Mesothelial cell of epicardium (in vitro differentiated cells): ENCODE measurements around the gene RYR2. TPM values are rescaled to one million over a fixed set of nuclear protein-coding genes. Genes with fewer than 3 reads are reported as not detected.

ENCODE experiments used
- DNase-seq, 2 experiments: peaks; one replicate each; pipeline ENCODE4 v3.0.0; 2021; ENCODE audit warnings: low spot score in 2 of 2; ENCODE audit not compliant: unreplicated experiment in 2 of 2
- H3K27ac Mint-ChIP-seq: 2 replicates; pipeline ENCODE4 v1.8.0; 2021; ENCODE audit warnings: mixed read lengths
- H3K27me3 Mint-ChIP-seq: 2 replicates; pipeline ENCODE4 v1.8.0; 2021; ENCODE audit warnings: low read depth, mixed read lengths
- H3K36me3 Mint-ChIP-seq: 2 replicates; pipeline ENCODE4 v1.8.0; 2021; ENCODE audit warnings: mixed read lengths
- H3K4me1 Mint-ChIP-seq: 2 replicates; pipeline ENCODE4 v1.8.0; 2021; ENCODE audit warnings: mixed read lengths
- H3K4me3 Mint-ChIP-seq: 2 replicates; pipeline ENCODE4 v1.8.0; 2021; ENCODE audit warnings: mild to moderate bottlenecking, moderate library complexity, mixed read lengths
- H3K9me3 Mint-ChIP-seq: 2 replicates; pipeline ENCODE4 v1.8.0; 2021; ENCODE audit warnings: mixed read lengths
- total RNA-seq: library from RNA; stranded (reverse); gene quantifications from 3 replicates; pipeline ENCODE4 v1.2.1, GENCODE V29; 2021
- TF ChIP-seq, protein P1 (sequence below): fragments of 200-600 bp; sonication (generic); IDR thresholded peaks from one replicate; pipeline ENCODE4 v1.5.0; 2021; ENCODE audit warnings: antibody characterized with exemption; ENCODE audit not compliant: unreplicated experiment

Gene RYR2
- total RNA-seq, 1 donor from 2014 or later = 6.1 TPM

DNA sequence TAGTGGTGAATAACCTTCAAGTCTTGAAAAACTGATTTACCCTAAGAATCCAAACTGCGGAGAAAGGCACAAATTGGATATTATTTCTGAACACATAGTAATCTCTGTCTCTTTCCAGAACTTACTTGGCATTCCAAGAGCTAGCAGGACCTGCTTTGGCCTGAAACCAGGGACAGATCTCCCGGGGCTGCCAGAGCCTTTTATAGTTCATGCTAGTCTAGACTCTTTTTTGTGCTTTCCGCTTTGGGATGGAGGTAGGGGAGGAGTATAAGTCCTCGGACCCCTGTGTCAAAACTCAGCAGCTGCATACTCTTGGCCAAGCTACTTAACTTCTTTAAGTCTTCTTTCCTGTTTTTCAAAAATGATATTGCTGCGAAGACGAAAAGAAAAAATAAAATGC lies 3.8 kb upstream of the RYR2 start:
- Mint-ChIP-seq H3K4me1 (peaks cover 7% of the 10 kb centered on the region), H3K4me3 (no peak overlapping the region), H3K36me3 (no peaks in the 10 kb centered on the region), H3K27me3 (peaks cover 20% of the 10 kb centered on the region), H3K27ac (no peak overlapping the region), H3K9me3 (no peaks in the 10 kb centered on the region)
- DNase-seq = no peak
- TF ChIP-seq, protein P1, sequence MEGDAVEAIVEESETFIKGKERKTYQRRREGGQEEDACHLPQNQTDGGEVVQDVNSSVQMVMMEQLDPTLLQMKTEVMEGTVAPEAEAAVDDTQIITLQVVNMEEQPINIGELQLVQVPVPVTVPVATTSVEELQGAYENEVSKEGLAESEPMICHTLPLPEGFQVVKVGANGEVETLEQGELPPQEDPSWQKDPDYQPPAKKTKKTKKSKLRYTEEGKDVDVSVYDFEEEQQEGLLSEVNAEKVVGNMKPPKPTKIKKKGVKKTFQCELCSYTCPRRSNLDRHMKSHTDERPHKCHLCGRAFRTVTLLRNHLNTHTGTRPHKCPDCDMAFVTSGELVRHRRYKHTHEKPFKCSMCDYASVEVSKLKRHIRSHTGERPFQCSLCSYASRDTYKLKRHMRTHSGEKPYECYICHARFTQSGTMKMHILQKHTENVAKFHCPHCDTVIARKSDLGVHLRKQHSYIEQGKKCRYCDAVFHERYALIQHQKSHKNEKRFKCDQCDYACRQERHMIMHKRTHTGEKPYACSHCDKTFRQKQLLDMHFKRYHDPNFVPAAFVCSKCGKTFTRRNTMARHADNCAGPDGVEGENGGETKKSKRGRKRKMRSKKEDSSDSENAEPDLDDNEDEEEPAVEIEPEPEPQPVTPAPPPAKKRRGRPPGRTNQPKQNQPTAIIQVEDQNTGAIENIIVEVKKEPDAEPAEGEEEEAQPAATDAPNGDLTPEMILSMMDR = no peak

DNA sequence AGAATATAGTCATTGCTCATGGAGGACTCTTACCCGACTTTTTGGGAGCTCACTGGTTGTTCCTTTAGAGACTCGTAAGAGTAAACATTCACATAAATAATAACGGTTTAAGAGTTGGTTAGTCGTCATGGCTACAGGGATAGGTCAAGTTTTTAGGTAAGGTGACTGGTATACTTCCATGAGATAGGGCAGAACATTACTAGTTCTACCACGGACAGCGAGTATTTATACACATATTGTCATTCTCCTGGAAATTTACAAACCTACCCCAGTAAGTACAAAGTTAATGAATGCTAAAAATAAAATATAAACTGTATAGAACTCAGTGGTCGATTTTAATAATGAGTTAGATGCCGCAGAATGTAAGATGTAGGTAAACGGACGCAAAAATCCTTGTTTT lies 1.2 kb upstream of the RYR2 start:
- H3K4me1 Mint-ChIP-seq = peaks cover 27% of the 10 kb centered on the region
- H3K4me3 Mint-ChIP-seq = no peak overlapping the region
- H3K9me3 Mint-ChIP-seq = no peaks in the 10 kb centered on the region
- peaks cover 42% of the 10 kb centered on the region for H3K27me3 Mint-ChIP-seq
- H3K36me3 Mint-ChIP-seq = no peaks in the 10 kb centered on the region
- TF ChIP-seq, protein P1 = no peak
- DNase-seq = no peak
- H3K27ac Mint-ChIP-seq = no peak overlapping the region

GRCh38 chr1:237041461-237041794 lies 556 bp upstream of the RYR2 start:
- no peaks in the 10 kb centered on the region for H3K9me3 Mint-ChIP-seq
- no peak for DNase-seq
- peaks cover 42% of the 10 kb centered on the region for H3K27me3 Mint-ChIP-seq
- TF ChIP-seq, protein P1 = no peak
- no peak overlapping the region for H3K27ac Mint-ChIP-seq
- H3K4me1 Mint-ChIP-seq = peaks cover 27% of the 10 kb centered on the region
- H3K4me3 Mint-ChIP-seq = peak overlapping the region; percentile 69
- no peaks in the 10 kb centered on the region for H3K36me3 Mint-ChIP-seq

GRCh38 chr1:237042526-237042891 lies 525 bp downstream of the RYR2 start:
- Mint-ChIP-seq H3K36me3 (no peaks in the 10 kb centered on the region), H3K9me3 (no peaks in the 10 kb centered on the region), H3K27ac (no peak overlapping the region), H3K4me3 (peak overlapping the region; percentile 72), H3K4me1 (peaks cover 27% of the 10 kb centered on the region), H3K27me3 (peaks cover 42% of the 10 kb centered on the region)
- TF ChIP-seq, protein P1 = no peak
- DNase-seq = no peak

GRCh38 chr1:237042892-237043576 lies 1.1 kb downstream of the RYR2 start:
- H3K36me3 Mint-ChIP-seq = no peaks in the 10 kb centered on the region
- H3K4me1 Mint-ChIP-seq = peaks cover 27% of the 10 kb centered on the region
- H3K27ac Mint-ChIP-seq = no peak overlapping the region
- H3K27me3 Mint-ChIP-seq = peaks cover 42% of the 10 kb centered on the region
- TF ChIP-seq, protein P1 = no peak
- H3K9me3 Mint-ChIP-seq = no peaks in the 10 kb centered on the region
- peak overlapping the region; percentile 72 for H3K4me3 Mint-ChIP-seq
- peak; percentile 31 to 46 for DNase-seq
